ENCODE data around the gene DCLK3.

DCLK3 gene

DNA sequence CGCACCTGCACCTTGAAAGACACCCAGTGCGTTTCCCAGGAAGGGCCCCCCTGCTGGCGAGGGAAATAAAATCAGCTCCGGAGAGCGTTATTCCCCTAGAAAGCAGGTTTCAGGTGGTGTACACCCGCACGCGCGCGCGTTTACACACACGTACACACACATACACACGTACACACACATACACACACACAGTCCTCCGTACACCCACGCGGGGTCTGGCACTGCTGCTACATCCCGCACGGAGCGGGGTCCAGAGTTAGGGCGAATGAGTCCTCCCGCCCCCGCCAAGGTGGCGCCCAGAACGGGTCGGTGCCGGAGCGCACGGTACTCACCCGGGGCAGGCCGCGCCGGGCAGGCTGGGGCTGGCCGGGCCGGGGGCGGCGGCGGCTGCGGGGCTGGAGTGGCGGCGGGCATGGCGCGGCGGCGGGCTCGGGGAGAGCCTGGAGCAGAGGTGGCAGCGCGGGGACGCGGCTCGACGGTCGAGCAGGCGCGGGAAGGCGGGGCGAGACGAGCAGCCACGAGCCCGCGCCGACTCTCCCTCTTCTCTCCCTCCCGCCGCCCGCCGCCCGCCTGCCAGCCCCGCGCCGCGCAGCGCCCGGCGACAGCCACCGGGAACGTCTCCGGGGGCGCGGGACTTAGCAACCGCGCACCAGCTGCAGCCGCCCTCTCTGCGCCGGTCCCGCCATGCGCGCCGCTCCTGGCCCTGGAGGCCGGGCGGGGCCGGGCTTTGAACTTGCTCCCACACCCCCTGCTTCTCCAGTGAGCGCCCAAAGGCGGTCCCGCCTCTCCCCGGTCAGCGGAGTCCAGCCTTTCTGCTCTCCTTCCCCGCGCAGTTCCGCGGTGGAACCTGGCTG, at the start of gene DCLK3:
DCLK3 (minus strand) TSS at position 704 of the 854 bp plus-strand sequence; CDS start at position 414, 290 bp downstream.
- peak; percentile 12 for DNase-seq

- DNase-seq, result no peak
Measured at GRCh38 chr3:36813305-36813704, 49.0 kb upstream of the DCLK3 start.

DNA sequence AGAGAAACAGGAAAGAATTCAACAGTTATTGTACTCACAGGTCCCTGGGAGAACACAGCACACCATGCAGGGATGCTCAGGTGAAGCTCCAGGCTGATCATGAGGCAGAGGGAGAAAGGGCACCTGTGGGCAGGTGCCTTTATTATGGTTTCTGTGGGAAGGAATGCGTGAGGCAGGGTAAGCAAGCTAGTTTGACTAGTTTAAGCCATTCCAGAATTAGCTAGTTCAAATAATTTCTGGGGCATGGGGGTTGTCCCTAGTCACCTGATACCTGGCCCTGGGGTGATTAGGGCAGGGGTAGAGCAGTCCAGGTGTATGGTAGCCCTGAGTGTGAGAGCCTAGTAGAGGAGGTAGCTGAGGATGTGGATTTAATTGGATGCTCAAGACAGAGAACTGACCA, 47.9 kb upstream of the DCLK3 start:
- DNase-seq, result no peak

DNA sequence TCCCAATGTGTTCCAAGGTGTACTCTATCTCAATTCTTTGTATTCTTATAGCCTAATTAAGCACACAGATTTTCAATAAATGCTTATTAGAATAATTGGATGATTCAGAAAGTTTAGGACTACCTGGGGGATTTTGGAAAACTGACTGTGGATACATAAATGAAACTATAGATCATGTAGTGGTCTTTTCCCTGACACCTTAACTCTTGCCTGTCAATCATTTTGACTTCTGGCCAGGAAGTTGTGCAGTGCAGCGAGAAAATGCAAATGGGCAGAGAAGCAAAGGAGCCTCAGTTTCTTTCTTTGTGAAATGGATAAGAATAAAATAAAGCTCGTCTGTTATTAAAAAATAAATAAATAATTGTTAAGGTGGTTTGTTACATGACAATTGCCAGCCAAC, 47.4 kb upstream of the DCLK3 start:
- no peak for DNase-seq

DNA sequence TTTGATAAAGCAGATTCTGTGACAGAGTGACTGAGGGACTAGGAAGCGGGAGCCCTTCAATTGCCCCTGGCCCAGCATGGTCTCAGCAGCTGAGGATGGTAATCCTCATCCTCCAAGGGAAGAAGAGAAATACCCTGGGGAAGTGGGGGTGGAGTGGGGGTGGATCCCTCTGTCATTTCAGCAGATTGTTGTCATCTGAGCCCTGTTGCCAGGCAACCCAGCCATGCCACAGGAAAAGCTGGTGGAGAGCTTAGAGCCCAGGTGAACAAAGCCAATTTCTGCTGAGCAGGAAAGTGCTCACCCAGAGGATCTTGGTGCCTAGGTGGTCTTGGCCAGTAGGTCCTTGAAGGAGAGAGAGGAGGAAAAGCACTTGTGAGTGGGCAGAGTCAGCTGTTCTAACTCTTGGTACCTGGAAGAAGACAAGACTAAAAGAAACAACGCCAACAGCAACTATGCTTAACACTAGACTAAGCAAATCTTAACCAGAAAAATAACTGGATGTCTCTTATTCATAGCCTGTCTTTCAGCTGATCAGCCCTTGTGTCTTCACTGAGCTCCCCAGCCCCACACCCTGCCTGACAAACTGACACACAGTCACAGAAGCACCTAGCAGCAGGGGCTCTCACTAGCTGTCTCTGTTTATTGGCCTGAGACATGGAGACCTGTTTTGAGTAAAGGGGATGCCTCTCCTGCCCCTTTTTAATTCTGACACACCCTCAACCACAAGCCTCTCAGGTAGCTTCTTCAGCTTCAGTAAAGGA, 40.1 kb upstream of the DCLK3 start:
- peak; percentile 12 for DNase-seq

DNA sequence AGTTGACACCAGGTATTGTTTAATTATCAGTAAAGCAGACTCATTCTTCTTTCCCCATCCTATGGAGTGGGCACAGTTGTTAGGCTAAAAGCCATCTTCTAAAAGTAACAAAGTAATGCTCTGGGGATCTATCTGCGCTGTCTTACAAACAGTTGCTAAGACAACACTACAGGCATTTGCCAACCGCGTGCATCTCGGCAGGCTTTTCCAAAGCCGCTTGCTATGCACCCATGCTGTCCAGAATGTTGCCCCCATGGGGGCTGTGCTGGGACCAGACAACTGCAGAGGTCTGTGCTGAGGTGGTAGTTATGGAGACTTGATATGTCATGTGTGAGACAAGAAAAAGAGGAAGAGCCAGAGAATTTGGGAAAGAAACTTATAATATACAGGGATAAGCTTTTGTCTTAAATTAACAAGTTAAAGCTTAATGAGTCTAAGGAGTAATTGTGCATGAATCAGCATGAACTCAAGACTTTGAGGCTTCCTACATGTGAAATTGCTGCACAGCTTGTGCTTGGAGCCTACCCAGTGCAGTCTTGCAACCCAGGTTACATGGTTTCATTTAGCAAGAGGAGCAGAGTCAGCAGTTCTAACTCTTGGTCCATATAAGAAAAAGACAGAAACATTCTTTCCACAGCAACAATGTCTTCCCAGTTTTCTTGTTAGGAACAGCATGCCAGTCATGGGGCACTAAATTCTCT, 38.9 kb upstream of the DCLK3 start:
- DNase-seq, result no peak

DNA sequence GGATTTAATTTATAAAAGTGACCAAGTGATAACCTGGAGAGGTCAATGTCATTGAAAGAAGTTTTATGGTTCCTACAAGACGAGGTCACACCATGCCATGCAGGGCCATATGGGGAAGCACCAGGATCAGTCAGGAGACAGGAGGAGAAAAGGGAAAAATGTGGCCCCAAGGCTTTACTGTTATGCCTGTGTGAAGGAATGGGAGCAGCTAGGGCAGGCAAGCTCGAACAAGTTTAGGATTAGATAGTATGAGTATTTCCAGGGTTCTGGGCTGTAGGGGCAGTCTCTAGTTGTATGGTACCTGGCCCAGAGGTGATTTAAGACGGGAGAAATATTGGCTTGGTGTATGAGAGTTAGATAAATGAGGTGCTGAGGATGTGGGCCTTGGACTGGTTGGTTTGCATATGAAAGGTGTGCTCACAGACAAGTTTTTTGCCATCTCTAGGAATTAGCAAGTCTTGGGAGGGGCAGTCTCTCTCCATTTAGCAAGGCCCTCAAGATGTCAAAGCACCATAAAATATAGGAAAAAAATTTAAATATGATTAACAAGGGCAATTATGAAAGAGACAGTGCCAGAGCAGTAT, 36.3 kb upstream of the DCLK3 start:
- no peak for DNase-seq

- DNase-seq, result no peak
Measured at GRCh38 chr3:36796881-36797280, 32.5 kb upstream of the DCLK3 start.

GRCh38 chr3:36796161-36796560, 31.8 kb upstream of the DCLK3 start:
- DNase-seq, result no peak

- DNase-seq, result no peak
Measured at GRCh38 chr3:36795622-36796021, 31.3 kb upstream of the DCLK3 start.

DNA sequence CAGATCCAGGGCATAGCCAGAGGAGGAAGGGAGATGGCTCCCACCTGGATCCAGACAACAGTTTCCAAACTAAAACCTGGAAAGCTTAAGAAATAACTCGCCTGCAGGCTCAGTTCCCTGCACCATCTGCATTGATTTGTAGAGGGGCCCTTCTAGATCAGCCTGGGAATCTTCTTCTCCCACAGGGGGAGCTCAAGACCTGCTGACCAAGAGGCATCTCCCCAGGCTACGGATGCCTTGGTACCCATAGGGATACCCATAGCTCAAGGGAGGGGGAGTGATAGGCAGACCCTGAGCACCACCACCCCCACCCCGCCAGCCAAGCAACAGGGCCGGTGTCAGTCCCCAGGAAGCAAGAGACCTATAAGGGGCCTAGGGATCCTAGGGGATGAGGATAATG, 28.0 kb upstream of the DCLK3 start:
- no peak for DNase-seq

GRCh38 chr3:36790765-36791164, 26.4 kb upstream of the DCLK3 start:
- DNase-seq, result no peak

DNA sequence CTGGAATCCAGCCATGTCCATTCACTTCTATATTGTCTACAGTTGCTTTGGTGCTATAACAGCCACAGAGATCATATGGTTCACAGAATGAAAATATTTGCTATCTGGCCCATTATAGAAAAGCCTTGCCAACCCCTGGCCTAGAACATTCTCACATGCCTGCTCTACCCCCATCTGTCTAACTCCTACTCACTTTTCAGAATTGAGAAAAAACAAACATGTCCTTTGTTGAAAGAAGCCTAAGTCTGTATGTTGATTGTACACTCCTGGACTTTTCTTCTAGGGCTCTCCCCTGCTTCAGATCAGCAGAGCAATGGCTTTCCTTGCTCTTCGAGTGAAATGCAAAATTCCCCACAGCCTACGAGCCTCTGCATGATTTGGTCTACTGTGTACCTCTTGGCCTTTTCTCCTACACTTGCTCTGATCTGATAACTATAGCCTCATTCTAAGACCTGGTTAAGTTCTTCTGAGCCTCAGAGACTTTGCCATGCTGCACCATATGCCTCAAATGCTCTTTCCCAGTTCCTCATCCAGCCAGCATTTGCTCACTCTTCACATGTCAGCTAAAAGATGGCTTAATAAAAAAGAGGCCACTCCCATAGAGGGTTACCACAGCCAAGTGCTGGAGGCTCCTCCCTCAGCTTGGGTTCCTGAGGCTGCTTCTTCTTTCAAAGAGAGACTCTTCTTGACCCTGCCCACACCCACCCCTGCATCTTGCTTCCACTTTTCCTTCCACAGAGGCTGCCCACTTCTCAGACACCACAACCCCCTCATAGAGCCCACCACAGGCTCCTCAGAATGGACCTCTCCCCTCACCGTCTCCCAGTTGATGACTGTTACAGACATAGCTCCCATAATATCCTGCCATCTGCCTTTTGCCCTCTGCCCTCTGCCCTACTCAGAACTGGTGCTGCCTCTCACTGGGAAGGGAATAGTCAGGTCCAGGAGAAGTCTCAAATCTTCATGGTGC, 22.9 kb upstream of the DCLK3 start:
- no peak for DNase-seq

GRCh38 chr3:36784138-36784635, 19.8 kb upstream of the DCLK3 start:
- DNase-seq, result no peak

GRCh38 chr3:36777424-36778218, 13.3 kb upstream of the DCLK3 start:
- DNase-seq, result no peak

DNA sequence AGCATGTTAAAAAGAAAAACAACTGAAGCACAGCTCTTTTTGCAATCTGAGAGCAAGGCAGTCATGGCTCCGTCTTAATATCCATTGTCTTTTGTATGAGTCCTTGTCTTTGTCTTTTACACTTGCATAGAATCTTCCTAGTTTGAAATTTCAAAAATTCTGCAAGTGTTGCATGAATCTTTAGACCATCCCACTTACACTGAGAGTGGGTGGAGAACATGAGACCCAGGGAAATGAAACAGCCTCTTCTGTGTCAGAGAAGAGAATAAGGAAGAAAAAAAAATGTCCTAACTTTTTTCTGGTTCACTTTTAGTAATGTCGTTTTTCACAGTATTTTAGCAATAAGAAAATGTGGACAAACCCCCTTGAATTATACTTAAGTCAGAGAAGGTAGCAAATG, 12.1 kb upstream of the DCLK3 start:
- no peak for DNase-seq

GRCh38 chr3:36774052-36774451, 9.7 kb upstream of the DCLK3 start:
- no peak for DNase-seq

GRCh38 chr3:36771931-36772330, 7.6 kb upstream of the DCLK3 start:
- DNase-seq, result no peak

DNA sequence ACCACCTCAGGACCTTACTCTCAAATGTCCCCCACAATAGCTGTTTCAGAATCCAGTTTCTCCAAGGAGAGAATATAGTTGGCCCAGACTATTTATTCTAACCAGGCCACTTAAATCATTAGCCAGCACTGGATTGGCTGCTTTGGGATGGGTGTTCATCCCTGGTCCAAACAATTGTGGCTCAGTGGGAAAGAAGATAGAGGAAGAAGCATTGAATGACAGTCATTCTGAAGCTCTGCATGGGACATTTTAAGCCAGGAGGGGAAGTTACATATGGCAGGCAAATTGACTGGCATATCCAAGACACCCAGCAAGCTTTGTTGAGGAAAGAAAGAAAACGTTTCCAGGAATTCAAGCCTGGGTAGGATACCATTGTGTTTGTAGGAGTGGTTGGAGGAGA, 5.6 kb upstream of the DCLK3 start:
- DNase-seq, result no peak

DNA sequence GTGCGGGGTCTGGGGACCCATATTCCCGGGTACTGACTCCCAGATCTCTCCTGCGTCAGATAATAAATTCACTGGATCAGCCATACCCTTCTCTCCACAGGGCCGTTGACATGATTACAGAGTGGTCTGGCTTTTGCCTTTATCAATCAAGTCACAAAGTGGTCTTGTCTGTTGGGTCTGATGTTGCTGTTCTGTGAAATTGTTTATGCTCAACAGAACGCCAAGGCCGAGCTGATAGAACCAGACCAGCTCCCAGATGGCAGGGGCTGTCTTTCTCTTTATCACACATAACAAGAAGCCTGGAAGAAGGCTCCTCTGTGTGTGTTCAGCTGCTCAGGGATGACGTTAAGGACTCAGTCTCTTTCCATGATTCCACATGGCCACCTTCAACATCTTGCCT, 751 bp upstream of the DCLK3 start:
- DNase-seq, result no peak

DNA sequence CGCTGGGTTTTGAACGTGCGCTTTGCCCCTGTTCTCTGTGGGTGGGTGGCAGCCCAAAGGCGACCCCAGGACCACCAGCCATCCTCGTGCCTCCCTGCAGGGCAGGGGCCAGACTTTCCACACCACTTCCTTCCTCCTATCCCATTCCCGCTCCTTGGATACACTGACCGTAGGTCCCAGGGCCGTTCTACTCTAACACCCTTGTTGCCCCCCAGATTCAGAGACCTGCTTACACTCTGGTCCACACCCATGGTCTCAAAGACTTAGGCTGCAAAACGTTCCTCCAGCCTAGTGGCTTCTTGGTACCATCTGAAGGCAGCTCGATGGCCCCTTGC, 318 bp upstream of the DCLK3 start:
- DNase-seq, result no peak

Measured in NCI-H510A treated with DMSO at 0.1 percent for 48 hours (cell line).